ENCODE measurements around the gene MS4A12.
"Not testable (repeated sequence)": the region's sequence is repeated elsewhere in the genome, so short reads cannot be mapped to it uniquely, and the experiment has no call there.

Gene MS4A12, protein sequence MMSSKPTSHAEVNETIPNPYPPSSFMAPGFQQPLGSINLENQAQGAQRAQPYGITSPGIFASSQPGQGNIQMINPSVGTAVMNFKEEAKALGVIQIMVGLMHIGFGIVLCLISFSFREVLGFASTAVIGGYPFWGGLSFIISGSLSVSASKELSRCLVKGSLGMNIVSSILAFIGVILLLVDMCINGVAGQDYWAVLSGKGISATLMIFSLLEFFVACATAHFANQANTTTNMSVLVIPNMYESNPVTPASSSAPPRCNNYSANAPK

DNA sequence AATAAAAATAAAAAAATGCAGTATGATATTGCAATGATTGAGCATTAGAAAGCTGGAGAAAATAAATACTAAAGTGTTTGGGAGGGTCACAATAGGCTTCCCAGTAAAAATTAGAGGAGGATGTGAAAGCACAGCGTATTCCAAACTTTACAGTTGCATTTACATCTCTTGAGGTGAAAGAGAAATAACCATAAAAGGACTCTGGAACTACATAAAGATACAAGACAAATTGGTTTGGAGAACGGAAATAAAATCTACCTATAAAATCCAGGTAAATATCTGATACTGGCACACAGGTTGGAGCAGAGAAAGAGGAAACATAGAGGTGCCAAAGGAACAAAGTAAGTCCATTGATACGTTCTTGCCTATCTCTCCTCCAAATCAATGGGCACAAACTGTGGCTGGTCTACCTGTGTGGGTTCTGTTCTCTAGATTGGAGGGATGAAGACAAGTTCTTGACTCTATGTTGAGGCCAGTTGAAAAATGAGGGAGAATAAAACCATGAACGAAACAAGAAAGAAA, at the start of gene MS4A12:
TSS of gene MS4A12 (plus strand) at position 291 of the 522 bp plus-strand sequence. CDS start 4,541 bp downstream, outside the sequence.
- DNase-seq (ENCODE audit: low read depth): no peak
- H3K4me3 ChIP-seq (ENCODE audit: control insufficient read depth, low read depth, low read length): no peak within 1 kb of the TSS
- TF ChIP-seq, protein P1, sequence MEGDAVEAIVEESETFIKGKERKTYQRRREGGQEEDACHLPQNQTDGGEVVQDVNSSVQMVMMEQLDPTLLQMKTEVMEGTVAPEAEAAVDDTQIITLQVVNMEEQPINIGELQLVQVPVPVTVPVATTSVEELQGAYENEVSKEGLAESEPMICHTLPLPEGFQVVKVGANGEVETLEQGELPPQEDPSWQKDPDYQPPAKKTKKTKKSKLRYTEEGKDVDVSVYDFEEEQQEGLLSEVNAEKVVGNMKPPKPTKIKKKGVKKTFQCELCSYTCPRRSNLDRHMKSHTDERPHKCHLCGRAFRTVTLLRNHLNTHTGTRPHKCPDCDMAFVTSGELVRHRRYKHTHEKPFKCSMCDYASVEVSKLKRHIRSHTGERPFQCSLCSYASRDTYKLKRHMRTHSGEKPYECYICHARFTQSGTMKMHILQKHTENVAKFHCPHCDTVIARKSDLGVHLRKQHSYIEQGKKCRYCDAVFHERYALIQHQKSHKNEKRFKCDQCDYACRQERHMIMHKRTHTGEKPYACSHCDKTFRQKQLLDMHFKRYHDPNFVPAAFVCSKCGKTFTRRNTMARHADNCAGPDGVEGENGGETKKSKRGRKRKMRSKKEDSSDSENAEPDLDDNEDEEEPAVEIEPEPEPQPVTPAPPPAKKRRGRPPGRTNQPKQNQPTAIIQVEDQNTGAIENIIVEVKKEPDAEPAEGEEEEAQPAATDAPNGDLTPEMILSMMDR (IDR thresholded peaks at IDR 0.05; ENCODE audit: control insufficient read depth, insufficient read depth, low read depth, low read length, missing control alignments): no peak

DNA sequence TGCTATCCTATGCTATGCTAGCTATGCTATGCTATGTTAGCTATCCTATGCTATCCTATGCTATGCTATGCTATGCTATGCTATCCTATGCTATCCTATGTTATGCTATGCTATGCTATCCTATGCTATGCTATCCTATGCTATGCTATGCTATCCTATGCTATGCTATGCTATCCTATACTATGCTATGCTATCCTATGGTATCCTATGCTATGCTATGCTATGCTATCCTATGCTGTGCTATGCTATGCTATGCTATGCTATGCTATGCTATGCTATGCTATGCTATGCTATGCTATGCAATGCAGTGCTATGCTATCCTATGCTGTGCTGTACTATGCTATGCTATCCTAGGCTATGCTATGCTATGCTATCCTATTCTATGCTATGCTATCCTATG, 45.5 kb upstream of the MS4A12 start:
- no peak for DNase-seq (ENCODE audit: low read depth)
- TF ChIP-seq, protein P1 (IDR thresholded peaks at IDR 0.05; ENCODE audit: control insufficient read depth, insufficient read depth, low read depth, low read length, missing control alignments): no peak
- H3K4me3 ChIP-seq (ENCODE audit: control insufficient read depth, low read depth, low read length): no peak overlapping the region

DNA sequence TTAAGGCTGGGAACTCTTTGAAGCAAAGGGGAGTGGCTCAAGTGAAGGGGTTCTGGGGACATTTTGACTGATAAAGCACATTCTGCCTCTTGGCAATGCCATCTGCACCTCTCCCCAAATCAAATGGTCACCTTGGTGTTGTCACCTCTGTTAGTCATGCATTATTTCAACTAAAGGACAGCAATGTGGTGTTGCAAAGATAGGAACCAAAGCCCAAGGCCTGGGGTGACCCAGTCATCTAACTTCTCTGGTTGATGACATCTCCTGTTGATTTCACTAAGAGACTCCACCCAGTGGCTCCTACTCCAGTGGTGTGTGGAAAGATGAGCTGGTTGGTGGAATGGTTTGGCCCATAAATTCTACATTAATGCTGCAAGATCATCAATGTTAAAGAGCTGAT, 44.7 kb upstream of the MS4A12 start:
- DNase-seq (ENCODE audit: low read depth): no peak
- no peak overlapping the region for H3K4me3 ChIP-seq (ENCODE audit: control insufficient read depth, low read depth, low read length)
- TF ChIP-seq, protein P1 (IDR thresholded peaks at IDR 0.05; ENCODE audit: control insufficient read depth, insufficient read depth, low read depth, low read length, missing control alignments): no peak

DNA sequence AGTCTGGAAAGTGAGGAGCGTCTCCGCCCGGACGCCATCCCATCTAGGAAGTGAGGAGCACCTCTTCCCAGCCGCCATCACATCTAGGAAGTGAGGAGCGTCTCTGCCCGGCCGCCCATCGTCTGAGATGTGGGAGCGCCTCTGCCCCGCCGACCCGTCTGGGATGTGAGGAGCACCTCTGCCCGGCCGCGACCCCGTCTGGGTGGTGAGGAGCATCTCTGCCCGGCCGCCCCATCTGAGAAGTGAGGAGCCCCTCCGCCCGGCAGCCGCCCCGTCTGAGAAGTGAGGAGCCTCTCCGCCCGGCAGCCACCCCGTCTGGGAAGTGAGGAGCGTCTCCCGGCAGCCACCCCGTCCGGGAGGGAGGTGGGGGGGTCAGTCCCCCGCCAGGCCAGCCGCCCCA, 41.4 kb upstream of the MS4A12 start:
- not testable (repeated sequence) for H3K4me3 ChIP-seq (ENCODE audit: control insufficient read depth, low read depth, low read length); DNase-seq (ENCODE audit: low read depth)

DNA sequence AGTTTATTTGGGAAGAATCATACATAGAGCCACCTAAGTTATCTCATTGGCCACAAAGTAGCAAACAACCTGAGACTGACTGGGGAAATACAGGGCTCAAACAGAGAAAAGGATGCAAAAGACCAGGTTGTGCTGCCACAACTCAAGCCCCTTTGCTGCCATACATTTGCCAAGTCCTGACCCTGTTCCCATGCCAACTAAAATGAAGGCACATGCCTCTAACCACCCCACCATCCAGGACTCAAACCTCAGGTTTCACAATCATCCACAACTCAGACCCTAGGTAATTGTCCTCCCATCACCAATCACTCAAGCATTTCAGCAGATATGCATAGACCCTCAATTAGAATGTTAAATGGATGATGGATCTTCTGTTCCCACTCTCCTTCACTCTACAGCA, 38.4 kb upstream of the MS4A12 start:
- H3K4me3 ChIP-seq (ENCODE audit: control insufficient read depth, low read depth, low read length): no peak overlapping the region
- TF ChIP-seq, protein P1 (IDR thresholded peaks at IDR 0.05; ENCODE audit: control insufficient read depth, insufficient read depth, low read depth, low read length, missing control alignments): no peak
- DNase-seq (ENCODE audit: low read depth): no peak

DNA sequence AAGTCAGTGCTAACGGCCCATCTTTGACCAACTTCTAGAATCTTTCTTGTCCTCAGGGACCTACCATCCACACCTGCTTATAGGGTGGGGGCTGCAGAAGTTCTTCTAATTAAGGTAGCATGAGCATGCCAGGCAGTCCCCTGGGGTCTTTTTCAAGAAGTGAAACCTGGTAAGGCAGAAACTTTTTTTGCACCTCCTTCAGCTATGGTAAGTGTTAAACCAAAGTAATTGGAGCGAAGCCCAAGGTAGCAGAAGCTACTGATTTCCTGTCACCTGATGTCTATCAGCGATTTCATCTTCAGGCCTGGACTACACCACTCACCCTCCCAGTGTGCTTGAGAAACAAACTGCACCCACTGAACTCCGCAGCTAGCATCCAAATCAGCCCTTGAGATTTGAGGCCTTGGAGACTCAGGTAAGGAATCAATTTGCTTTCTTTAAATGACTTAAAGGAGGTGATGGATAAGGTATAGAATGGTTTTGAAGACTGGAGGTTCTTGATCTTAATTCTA, 37.0 kb upstream of the MS4A12 start, which contains the start of gene MS4A1:
TSS of gene MS4A1 (plus strand) at position 317 of the 512 bp plus-strand sequence. CDS start 6,528 bp downstream, outside the sequence.
- TF ChIP-seq, protein P1 (IDR thresholded peaks at IDR 0.05; ENCODE audit: control insufficient read depth, insufficient read depth, low read depth, low read length, missing control alignments): no peak
- DNase-seq (ENCODE audit: low read depth): no peak
- no peak within 1 kb of the TSS for H3K4me3 ChIP-seq (ENCODE audit: control insufficient read depth, low read depth, low read length)

DNA sequence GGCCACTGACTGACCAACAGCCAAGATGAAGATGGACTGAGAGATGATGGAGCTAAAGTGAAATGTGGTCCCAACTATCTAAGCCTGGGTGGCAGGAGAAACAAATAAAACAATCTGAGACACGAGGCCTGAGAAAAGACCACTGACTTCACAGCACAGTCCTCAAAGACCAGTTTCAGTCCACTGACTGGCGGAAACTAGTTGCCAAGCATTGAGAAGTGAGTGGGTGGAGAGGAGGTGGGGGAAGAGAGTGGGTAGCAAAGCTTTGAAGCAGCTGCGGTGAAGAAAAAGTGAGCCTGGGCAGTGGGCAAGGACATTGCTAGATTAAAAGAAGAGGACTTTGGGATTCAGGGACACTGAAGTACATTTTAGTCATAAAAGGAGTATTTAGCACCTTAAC, 35.0 kb upstream of the MS4A12 start:
- no peak for DNase-seq (ENCODE audit: low read depth)
- H3K4me3 ChIP-seq (ENCODE audit: control insufficient read depth, low read depth, low read length): no peak overlapping the region

More for the DNA sequence above, 35.0 kb upstream of the MS4A12 start:
- TF ChIP-seq, protein P1 (IDR thresholded peaks at IDR 0.05; ENCODE audit: control insufficient read depth, insufficient read depth, low read depth, low read length, missing control alignments): no peak

Measured in AG09309 (cell line).